HT1080 (cell line): ENCODE data around the gene SLC25A25. TPM values are rescaled to one million over a fixed set of nuclear protein-coding genes. Genes with fewer than 3 reads are reported as not detected.
A peak's percentile ranks its signal among the peaks of the same experiment; 100 is the strongest.
"Not testable (repeated sequence)": the region's sequence is repeated elsewhere in the genome, so short reads cannot be mapped to it uniquely, and the experiment has no call there.

Experiments used
- DNase-seq: peaks from one replicate; pipeline ENCODE4 v3.0.0-alpha.2; 2015; ENCODE audit warnings: low read depth
- total RNA-seq: library from RNA; depleted of rRNA; stranded (reverse); fragments of >200 nt; shearing (Covaris generic); gene quantifications from 2 replicates; pipeline ENCODE4 v1.2.3, GENCODE V29; 2014

Gene SLC25A25
- total RNA-seq, 1 experiment from 2014 or later: 15.1 TPM

DNA sequence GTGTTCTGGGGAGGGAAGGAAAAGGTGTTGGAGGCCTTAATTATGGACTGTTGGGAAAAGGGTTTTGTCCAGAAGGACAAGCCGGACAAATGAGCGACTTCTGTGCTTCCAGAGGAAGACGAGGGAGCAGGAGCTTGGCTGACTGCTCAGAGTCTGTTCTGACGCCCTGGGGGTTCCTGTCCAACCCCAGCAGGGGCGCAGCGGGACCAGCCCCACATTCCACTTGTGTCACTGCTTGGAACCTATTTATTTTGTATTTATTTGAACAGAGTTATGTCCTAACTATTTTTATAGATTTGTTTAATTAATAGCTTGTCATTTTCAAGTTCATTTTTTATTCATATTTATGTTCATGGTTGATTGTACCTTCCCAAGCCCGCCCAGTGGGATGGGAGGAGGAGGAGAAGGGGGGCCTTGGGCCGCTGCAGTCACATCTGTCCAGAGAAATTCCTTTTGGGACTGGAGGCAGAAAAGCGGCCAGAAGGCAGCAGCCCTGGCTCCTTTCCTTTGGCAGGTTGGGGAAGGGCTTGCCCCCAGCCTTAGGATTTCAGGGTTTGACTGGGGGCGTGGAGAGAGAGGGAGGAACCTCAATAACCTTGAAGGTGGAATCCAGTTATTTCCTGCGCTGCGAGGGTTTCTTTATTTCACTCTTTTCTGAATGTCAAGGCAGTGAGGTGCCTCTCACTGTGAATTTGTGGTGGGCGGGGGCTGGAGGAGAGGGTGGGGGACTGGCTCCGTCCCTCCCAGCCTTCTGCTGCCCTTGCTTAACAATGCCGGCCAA is 40.4 kb downstream of the SLC25A25 start:
- DNase-seq: no peak

DNA sequence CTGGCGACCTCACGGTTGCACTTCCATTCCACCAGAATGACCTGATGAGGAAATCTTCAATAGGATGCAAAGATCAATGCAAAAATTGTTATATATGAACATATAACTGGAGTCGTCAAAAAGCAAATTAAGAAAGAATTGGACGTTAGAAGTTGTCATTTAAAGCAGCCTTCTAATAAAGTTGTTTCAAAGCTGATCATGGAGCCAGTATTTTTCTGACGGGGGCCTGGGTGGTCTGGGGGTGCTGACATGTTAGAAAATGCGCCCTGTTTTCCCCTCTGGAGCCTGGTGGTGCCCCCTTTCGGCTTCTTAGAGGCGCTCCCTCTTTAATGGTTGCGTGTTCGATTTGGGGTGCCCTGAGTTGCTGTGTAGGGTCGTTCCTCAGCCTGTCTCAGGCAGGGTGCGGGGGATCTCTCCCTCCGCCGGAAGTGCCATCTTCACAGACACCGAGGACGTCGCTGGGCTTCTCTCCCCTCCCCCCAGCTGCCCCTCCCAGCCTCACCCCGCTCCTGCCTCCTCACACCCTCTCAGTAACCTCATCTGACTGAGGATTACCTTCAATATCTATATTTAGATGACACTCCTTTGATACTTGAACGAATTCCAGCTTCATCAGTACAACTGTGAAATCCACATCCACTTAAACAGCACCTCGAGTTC is 41.1 kb downstream of the SLC25A25 start:
- DNase-seq: no peak

- not testable (repeated sequence) for DNase-seq
These were observed 43.7 kb downstream of the SLC25A25 start for GRCh38 chr9:128111726-128112125.

GRCh38 chr9:128113526-128114325 is 45.7 kb downstream of the SLC25A25 start:
- no peak for DNase-seq

GRCh38 chr9:128114326-128115186 is 46.5 kb downstream of the SLC25A25 start:
- no peak for DNase-seq

- DNase-seq: no peak
These were observed 47.4 kb downstream of the SLC25A25 start for GRCh38 chr9:128115187-128116103.

DNA sequence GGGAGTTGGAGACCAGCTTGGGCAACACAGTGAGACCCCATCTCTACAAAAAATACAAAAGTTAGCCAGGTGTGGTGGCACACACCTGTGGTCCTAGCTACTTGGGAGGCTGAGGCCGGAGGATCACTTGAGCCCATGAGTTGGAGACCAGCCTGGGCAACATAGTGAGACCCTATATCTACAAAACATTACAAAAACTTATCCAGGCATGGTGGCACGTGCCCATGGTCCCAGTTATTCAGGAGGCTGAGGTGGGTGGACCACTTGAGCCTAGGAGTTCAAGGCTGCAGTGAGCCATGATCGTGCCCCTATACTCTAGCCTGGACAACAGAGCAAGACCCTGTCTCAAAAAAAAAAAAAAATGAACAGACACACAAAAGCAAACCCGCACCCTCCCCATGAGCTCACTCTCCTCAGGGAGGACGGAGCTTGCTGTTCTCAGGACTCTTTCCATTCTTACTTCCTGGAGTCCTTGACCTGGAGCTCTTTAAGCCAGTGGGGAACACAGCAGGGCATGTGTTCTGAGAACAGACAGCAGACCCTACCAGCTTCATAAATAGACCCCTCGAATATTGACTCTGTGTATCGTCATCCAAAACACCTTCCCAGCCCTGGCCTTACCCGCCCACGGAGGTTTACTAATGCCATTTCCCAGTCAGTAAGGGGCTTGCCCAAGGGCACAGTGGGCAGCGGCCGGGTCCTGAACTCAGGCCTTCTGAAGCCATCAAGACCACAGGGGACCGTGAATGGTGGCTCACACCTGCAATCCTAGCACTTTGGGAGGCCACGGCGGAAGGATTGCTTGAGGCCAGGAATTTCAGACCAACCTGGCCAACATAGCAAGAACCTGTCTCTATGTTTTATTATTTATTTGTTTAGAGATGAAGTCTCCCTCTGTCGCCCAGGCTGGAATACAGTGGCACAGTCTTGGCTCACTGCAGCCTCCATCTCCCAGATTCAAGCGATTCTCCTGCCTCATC is 48.4 kb downstream of the SLC25A25 start:
- DNase-seq: no peak

GRCh38 chr9:128117613-128118471 is 49.8 kb downstream of the SLC25A25 start:
- DNase-seq: peak; percentile 85

DNA sequence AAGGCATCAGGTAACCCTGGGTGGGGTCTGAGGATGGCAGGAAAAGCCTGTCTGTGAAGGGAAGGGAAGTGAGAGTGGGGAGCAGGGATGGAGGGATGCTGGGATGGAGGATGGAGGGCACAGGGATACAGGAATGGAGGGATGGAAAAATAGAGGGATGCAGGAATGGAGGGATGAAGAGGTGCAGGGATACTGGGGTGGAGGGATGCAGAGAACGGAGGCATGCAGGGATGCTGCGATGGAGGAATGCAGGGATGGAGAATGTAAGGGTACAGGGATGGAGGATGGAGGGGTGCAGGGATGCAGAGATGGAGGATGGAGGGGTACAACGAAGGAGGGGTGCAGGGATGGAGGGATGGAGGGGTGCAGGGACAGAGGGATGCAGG is 50.4 kb downstream of the SLC25A25 start:
- no peak for DNase-seq

- no peak for DNase-seq
These were observed 51.1 kb downstream of the SLC25A25 start for GRCh38 chr9:128118971-128119665.

- no peak for DNase-seq
These were observed 52.2 kb downstream of the SLC25A25 start for GRCh38 chr9:128120061-128120740.

DNA sequence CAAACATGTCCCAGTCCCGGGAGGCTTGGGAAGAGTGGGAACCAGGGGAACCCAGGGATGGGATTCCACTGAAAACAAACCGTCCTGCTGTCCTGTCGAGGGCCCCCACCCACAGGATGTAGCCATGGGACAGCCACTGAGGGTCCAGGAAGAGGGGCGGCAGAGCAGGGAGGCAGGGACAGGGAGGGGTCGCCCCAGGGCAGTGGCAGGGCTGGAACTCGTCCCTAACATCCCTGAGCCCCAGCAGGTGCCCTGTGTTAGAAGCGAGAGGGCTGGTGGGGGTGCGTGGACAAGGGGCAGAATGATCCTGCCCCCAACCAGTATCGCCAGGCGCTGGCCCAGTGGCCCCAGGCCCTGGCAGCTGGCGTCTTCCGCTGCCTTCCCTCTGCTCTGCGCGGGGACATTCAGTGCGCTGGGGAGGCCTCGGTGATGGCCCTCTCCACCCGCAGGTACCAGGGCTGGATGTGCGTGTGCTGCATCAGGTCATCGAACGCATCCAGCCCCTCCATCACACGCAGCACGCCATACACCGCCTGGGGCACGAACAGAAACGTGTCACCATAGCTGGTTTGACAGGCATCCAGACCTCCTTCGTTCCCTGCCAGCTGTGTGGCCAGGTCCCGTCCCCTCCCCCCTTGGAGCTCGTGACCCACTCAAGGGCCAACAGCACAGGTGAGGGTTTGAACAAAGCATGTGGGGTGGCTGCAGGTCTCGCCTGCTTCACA is 52.9 kb downstream of the SLC25A25 start:
- no peak for DNase-seq

GRCh38 chr9:128121466-128121810 is 53.4 kb downstream of the SLC25A25 start:
- no peak for DNase-seq

DNA sequence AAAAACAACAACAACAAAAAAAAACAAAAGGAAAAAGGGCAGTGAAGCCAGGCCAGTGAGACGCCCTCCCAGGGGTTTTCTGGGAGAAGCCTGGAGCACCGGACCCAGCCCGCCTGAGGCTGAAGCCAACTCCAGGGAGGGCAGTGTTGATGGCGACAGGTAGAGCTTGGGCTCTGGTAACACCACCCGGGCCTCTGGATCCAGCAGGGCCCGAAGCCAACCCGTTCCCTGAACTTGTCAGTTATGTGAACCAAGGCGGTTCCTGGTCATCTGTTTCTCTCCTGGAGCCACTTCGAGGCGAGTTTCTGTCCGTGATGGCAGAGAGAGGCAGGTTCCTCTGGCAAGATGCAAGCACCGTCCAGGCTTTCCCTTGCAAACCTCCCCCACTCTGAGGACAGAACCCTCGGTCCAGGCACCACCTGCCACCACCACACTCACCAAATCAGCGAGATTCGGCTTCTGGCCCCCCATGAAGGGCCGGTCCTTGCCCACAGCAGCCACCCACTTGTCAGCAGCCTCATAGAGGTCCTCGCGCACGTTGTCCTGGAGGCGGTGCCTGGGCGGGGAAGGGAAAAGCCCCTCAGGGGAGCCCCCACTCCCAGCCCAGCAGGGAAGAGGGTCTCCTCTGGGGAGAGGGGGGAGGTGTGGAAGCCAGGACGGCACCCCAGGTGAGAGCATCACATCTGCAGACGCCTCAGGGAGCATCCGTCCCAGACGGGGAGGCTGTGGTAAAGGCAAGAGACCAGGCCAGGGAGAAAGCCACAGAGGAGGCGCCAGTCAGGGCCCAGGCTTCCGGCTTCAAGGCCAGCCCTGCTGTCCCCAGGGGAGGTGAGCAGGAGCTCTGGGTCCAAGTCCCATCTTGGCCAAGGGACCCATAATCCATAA is 54.1 kb downstream of the SLC25A25 start:
- DNase-seq: no peak

DNA sequence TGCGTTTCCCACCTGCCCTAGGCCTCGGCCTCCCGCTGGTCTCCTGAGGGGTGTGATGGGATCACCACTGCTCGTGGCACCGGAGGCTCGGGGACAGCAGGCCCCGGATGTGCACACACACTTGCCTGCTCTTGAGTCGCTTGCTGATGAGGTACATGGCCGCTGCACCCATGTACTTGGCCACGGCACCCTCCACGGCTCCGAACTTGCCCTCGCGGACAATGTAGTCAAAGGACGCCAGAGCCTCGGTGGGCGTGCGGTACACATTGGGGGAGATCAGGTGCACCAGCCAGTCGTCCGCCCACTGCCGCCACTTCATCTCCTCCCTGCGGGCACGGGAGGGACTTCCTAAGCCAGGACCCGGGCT is 54.8 kb downstream of the SLC25A25 start:
- DNase-seq: no peak
